Activated gamma-delta T cell (primary cell): ENCODE data around the gene NDUFB2.
A peak's percentile ranks its signal among the peaks of the same experiment; 100 is the strongest.
"Not testable (repeated sequence)": the region's sequence is repeated elsewhere in the genome, so short reads cannot be mapped to it uniquely, and the experiment has no call there.

Experiments
- DNase-seq: peaks from one replicate; lab custom pipeline; 2025; lab: John Stamatoyannopoulos, UW

Gene NDUFB2

DNA sequence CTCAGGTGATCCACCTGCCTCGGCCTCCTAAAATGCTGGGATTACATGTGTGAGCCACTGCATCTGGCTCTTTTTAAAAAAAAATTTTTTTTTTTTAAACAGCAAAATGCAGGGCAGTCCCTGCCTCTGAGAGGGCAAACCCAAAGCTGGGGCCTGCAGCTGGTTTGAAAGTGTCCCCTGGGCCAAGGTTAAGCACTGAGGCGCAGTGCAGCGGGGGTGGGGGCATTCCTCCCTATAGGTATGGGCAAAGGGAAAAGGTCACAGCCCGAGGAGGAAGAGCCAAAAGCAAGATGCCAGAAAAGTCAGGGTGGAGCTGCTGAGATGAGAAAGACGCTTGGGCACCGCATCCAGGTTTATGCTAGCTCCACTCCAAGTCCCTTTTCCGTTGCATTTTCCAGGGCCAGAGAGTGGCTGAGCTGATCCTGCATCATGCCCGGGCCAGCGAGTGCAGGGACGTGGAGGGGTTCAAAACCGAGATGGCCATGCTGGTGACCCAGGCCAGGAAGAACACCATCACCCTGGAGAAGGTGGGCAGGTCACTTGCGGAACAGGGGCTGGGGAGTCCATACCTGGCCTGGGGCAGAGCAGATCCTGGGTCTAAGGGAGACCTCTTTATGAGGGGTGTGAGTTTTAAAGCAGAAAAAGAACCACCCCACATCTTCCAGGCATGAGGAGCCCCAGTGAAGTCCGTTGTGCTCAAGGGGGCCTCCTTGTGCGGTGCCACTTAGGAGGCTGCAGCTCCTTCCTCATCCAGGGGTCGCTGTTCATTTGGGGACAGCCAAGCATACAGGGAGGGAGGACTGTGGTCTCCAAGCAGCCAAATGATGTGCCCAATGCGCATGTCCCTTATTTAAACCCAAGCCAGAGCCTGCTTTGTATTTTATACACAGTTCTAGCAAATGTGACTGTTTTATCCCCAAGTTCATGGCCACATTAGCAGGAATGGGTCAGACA, 7.0 kb upstream of the NDUFB2 start:
- DNase-seq: no peak

DNA sequence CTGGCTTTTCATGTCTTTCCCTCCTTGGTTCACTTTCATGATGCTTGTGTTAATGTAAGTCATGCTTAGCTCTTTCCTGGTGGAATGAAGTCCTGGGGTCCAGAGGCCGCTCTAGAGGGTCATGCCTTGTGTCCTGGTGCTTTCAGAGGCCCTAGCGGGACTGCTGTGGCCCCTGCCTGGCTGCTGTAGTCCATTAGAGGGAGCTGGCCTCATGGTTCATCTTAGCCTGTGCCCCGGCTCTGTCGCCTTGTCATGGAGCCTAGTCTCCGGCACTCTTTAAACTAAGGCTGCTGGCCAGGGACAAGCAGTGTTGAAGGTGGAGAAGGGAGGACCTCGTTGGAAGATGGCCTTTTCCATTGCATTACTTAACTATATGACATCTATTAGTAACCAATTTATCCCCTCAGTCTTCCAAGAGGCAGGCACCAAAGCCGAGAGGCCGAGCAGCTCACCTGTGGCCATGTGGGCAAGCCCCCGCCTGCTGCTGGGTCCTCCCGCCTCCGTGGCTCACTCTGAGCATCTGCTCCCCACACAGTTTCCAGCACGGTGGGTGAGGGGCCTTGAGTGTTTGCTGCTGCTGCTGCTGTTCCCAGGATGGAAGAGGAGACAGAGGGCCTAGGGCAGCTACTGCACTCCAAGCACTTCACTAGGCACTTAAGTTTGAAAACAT, 5.0 kb upstream of the NDUFB2 start:
- DNase-seq: no peak

DNA sequence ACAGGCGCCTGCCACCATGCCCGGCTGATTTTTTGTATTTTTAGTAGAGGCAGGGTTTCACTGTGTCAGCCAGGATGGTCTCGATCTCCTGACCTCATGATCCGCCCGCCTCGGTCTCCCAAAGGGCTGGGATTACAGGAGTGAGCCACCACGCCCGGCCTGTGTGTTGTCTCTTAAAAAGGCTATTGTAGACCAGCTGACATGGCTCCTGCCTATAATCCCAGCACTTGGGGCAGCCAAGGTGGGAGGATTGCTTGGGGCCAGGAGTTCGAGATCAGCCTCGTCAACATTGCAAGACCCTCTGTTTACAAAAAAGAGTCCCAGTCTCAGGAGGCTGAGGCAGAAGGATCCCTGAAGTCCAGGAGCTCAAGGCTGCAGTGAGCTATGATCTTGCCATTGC, 2.7 kb upstream of the NDUFB2 start:
- not testable (repeated sequence) for DNase-seq

DNA sequence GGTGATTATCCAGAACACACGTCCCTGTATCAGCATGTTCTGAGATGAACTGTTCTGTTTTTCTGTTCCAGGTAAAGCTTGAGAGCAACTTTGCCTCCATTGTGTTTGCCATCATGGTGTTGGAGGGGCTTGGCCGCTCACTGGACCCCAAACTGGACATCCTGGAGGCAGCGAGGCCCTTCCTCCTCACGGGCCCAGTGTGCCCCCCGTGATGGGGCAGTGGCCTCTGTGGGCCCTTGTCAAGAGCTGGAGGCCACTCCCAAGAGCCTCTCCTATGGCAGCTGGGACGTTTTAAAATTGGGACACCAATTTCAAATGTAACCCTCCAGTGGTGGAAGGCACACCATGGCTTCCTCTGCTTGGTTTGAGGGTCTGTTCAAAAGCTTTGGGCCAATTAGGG, 1.9 kb upstream of the NDUFB2 start:
- no peak for DNase-seq

DNA sequence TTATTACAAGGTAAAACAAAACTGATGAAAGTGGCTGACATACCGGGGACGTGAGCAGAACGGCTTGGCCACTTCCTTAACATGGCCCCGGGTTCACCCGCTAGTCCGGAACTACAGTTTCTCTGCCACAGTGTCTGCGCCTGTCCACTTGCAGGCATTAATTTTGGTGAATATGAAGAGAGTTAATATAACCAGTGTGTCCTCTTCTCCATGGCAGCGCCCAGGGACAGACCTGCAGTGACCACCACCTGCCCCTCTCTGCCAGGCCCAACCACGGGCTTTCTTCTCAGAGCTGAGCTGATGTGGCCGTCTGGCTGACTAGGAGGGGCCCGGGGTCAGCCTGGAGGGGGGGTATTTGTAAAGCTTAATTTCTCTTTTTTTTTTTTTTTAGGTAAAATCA, 1.1 kb upstream of the NDUFB2 start:
- no peak for DNase-seq

DNA sequence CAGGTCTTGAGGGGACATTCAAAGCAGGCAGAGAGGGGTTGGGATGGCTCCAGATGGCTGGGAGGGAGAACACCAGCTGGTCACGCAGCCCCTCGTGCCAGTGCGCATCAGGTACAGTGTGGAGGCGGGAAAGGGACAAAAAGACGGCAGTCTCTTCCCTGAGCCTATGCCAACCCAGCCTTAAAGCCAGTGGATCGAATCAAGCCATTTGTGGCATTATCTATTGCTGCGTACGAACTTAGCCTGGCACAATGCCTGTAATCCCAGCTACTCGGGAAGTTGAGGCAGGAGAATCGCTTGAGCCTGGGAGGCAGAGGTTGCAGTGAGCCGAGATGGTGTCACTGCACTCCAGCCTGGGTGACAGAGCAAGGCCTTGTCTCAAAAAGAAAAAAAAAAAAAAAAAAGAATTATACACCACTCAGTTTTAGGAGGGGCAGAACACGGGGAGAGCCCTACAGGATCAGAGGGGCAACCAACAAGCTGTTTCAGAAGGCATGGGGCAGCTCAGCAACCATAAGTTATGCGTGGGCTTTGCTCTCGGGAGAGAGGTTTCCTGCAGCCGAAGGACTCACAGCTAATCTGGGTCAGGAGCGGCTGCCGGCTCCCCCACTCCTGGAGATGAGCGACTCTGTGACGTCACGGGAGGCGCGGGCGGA, 356 bp upstream of the NDUFB2 start:
- peak; percentile 91 for DNase-seq

DNA sequence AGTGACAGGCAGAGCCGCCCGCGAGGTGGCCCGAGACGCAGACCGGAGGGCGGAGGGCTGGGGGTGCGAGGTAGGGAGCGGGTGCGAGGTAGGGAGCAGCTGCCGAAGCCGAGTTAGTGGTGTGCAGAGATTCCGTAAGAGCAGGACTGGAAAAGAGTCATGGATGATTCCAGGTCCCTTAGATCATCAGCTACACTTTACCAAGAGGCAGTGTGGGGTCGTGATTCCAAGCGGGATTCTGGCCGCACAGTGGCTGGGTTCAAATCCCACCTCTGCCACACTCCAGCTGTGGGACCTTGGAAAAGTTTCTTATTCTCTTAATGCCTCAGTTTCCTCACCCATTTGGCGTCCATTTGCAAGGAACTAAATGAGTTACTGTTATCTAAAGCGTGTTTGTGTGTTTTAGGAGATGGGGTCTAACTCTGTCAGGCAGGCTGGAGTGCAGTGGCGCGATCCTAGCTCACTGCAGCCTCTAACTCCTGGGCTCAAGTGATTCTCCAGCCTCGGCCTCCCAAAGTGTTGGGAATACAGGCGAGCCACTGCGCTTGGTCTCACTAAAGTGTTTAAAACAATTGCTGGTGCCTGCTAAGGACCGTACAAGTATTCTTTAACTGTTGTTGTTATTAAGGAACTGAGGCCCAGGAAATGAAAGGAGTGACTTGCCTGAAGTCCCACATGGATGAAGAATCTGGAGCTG, 1.1 kb downstream of the NDUFB2 start:
- no peak for DNase-seq

DNA sequence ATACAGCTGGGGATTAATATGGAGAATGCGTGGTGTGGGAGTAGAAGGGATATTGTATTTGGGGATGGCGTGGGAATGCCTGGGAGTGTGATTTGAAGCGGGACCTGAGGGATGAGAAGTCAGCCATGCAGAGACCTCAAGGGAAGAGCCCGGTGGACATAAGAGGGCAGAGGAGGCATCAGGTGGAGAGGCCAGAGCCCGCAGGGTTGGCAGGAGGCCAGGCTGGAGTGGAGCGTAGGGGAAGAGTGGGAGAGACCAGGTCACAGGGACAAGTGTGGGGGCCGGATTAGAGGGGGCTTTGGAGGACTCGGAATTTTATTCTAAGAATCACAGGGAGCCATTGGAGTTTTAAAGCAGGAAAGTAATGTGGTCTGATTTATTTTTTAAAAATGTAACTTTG, 2.0 kb downstream of the NDUFB2 start:
- no peak for DNase-seq

DNA sequence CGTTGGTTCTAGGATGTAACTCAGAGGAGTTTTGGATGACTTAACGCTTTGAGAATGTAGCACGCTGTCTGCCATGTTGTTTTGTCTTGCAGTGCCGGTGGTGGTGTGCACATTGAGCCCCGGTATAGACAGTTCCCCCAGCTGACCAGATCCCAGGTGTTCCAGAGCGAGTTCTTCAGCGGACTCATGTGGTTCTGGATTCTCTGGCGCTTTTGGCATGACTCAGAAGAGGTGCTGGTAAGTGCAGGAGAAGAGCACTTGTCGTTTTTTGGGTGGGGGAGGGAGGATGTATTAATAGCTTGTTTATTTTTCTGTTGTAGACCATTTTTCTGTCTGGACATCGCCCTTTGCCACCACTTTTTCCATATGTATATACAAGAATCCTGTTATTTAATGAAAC, 6.3 kb downstream of the NDUFB2 start:
- no peak for DNase-seq

DNA sequence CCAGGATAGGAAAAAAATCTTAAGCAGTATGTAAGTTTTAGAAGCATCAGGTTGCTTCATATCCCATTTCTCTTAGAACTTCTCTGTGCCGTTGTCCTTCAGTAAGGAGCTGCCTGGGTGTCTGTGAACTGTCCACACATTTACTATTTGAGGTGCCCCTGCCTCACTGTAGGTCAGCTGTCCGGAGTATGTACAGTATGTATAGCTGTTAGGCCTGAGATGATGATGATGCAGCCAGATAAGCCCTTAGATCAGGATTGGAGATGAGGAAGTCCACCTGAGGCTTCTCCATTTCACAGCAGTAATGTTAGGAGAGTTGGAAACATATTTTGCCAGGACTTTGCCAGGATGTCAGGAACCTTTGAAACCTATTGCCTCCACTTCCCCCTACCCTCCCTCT, 7.7 kb downstream of the NDUFB2 start:
- DNase-seq: no peak

DNA sequence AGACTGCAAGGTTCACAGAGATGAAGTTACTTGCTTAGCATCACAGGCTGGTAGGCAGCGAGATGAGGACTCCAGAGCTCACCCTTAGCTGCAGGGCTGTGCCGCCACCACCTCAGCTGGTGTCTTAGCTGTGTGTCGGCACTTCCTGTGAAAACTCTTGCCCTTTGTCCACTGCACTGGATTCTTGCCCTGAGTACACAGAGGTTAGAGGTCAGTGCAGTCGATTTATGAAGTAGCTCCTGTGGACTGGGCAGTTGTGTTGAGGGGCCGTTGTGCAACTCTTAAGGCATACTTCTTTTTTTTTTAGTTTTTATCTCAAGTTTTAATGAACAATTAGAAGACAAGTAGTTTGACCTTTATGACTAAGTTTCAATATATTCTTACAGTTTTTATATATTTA, 10.6 kb downstream of the NDUFB2 start:
- DNase-seq: no peak

DNA sequence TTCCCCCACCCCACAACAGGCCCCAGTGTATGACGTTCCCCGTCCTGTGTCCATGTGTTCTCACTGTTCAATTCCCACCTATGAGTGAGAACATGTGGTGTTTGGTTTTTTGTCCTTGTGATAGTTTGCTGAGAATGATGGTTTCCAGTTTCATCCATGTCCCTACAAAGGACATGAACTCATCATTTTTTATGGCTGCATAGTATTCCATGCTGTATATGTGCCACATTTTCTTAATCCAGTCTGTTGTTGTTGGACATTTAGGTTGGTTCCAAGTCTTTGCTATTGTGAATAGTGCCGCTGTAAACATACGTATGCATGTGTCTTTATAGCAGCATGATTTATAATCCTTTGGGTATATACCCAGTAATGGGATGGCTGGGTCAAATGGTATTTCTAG, 12.3 kb downstream of the NDUFB2 start:
- DNase-seq: not testable (repeated sequence)

DNA sequence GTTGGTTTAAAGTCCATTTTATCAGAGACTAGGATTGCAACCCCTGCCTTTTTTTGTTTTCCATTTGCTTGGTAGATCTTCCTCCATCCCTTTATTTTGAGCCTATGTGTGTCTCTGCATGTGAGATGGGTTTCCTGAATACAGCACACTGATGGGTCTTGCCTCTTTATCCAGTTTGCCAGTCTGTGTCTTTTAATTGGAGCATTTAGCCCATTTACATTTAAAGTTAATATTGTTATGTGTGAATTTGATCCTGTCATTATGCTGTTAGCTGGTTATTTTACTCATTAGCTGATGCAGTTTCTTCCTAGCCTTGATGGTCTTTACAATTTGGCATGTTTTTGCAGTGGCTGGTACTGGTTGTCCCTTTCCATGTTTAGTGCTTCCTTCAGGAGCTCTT, 15.9 kb downstream of the NDUFB2 start:
- not testable (repeated sequence) for DNase-seq

DNA sequence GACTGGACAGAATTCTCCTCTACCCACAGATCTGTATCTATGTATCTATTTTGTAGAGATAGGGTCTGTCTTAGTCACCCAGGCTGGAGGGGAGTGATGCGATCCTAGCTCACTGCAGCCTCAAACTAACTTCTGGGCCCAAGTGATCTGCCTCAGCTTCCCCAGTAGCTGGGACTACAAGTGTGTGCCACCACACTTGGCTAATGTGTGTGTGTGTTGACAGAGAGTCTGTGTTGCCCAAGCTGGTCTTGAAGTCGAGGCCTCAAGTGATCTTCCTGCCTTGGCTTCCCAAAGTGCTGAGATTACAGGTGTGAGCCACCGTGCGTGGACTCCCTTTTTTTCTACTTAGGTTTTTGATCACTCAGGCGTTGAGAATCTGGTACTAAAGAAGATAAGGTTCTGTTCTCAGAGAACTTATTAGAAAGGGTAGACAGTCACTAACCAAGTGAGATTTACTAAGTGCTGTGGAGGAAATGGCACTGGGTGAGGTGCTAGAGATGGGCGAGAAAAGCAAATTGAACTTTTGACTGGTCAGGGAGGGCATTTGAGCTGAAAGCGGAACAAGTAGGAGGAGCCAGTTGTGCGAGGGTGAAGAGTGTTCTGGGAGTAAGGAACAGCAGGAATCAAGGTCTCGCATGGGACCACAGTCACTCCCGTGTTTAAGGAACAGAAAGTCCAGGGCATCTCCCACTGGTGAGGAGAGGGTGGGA, 18.0 kb downstream of the NDUFB2 start:
- no peak for DNase-seq

DNA sequence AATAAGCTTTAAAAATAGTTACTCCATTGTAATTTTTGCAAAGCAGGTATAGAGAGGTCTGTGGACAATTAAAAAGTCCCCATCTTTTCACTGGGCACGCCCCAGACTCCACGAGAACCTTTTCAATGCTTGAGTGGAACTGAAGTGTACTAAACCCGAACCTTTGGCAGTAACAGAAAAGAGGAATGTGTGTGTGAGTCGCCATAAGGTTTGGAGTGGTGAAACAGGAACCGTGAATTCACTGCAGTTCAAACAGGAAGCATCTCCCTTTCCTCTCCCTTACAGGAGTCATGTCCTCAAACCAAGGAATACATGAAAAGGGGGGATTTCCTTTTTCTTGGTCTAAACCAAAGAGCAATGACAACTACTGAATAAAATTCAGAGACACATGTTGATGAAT, 23.2 kb downstream of the NDUFB2 start:
- no peak for DNase-seq

DNA sequence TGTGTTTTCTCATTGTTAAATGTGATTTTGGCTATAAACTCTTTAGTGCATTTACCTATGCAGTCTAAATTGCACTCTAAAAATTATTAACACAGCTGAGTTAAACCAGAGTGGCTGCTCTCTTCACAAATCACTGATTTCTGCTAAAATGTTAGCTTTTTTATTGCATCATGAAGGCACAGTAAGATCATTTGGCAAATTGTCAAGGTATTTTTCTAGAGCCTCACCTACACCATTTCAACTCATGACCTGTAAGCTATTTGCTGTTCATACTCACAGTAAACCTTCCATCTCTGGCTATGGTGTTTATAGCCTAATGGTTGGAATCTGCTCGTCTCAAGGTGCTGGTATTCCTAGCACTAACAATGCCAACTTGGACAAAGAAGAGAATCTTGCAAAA, 25.7 kb downstream of the NDUFB2 start:
- DNase-seq: no peak

DNA sequence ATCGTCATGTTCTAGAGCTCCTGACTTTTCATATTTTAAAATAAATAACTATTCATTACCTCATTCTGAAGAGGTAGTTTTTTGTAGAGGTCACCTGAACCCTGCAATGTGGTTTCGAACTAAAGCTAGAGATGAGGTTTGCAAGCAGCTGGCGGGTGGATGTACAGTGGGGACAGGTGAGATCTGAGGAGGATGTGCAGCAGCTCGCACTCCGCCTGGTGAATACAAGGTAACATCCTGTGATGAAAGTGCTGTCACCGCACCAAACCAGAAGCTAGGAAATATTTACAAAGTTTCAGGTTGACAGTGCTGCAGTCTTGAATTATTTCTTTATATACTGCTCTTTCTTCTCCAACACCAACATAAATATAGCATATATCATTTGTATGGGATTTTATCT, 26.5 kb downstream of the NDUFB2 start:
- no peak for DNase-seq

DNA sequence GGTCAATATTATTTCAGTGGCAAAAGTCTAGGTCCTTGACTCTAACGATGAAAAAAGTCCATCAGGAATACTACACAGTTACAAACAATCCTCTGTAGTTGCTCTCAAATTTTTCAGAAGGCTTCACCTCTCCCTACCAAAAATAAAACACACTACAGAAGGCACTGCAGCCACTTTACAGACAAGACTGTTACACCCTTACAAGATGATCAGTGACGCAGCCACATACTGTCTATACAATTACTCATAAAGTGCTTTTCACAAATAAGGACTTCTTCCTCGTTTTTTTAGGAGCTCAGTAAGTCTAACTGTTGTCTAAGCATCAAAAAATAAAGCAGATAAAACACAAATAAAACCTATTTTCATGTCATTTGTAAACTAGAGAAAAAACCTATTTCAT, 27.1 kb downstream of the NDUFB2 start:
- DNase-seq: no peak

DNA sequence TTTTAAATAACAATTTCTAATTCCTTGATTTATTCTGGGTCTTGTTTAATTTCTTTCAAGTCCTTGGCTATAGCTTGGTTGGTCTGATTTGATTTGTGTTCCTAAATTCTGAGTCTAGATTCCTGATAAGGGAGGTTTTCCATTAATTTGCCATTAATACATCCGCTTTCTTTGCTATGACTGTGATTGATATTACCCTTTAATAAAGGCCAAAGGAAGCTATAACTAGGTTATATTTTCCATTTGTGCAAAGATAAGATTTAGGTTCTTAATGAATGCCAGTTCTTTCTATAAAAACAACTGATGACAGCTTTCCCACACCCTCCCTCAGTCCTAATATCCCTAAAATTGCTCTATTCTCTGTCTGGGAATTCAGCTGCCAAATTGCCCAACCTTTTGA, 28.2 kb downstream of the NDUFB2 start:
- DNase-seq: no peak

DNA sequence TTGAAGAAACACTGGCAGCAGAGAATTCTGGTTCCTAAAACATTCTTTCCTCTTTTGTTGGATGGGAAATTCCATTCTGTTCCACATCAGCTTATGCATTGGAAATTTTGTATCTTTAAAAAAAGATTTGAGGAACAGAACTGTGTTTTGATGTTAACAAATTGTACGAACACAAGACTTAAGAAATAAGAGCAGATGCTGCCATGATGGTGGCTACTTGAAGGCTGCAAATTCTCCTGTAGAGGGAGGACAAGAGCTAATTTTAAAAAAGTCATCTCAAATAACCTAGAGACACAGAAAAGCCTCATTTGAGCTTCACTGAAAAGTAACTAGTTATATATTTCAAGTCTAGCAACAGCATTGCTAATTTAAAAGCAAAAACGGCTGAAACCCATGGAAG, 29.8 kb downstream of the NDUFB2 start:
- DNase-seq: no peak

DNA sequence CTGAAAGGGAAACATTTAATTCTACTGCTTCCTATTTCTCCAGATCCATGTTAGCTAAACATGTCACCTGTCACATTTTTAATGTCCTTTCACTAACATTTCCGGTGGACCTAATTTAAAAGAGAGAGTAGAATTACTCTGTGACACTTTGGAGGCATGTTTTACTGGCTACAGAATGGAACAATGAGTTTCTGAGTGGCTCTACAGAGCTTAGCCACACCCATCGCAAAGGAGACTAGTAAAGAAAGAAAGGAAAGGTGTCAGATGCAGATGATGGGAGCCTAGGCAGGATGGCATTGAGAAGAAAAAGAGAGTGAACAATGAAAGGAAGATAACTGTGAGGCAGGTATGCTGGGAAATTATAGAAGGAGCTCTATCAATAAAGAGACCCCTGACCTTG, 35.9 kb downstream of the NDUFB2 start:
- no peak for DNase-seq

DNA sequence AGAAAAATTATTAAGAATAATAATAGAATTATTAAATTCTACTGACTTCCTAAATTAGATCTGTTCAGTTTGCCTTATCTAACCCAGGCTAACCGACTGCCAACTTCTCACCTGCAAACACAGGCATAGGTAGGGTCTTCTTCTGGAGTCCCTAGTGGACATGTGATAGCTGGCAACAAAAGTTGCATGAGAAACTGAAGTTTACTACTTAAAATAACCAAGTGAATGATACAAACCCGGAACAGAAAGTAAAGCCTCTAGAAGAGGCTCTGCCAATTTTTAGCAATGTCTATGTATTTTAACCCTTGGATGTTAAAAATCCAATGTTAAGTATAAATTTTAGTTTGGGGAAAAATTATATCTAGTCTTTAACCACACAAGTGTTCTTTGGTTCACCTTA, 37.6 kb downstream of the NDUFB2 start:
- DNase-seq: no peak
